Lung (tissue), 12 donors: Measurements from ENCODE around the gene CLDND1. TPM values are rescaled to one million over a fixed set of nuclear protein-coding genes. Genes with fewer than 3 reads are reported as not detected.

Source experiments
- ATAC-seq: fragments of 200-7000 bp; cut with Tn5 transposase; one replicate; pipeline ENCODE4 v1.9.1; 2020; ENCODE audit warnings: moderate number of reproducible peaks; ENCODE audit not compliant: insufficient read depth, low FRiP score
- DNase-seq, 3 donors: peaks; one replicate each; pipeline ENCODE4 v3.0.0-alpha.2; 2013 to 2017
- H3K27ac ChIP-seq, 2 donors: one replicate each; pipeline ENCODE4 v1.5.1; 2013; ENCODE audit warnings: mild to moderate bottlenecking in 2 of 2, moderate library complexity in 2 of 2, control low read depth in 1 of 2, inconsistent platforms in 1 of 2, low read depth in 1 of 2, low read length in 1 of 2
- H3K27me3 ChIP-seq, 3 donors: one replicate each; pipeline ENCODE4 v1.5.1; 2013; ENCODE audit warnings: low read length in 2 of 3; ENCODE audit not compliant: control insufficient read depth in 3 of 3, insufficient read depth in 3 of 3
- H3K36me3 ChIP-seq, 4 donors: one replicate each; pipeline ENCODE4 v1.5.1; 2013; ENCODE audit warnings: low read length in 4 of 4, mild to moderate bottlenecking in 1 of 4, moderate library complexity in 1 of 4; ENCODE audit not compliant: control insufficient read depth in 4 of 4, insufficient read depth in 4 of 4
- H3K4me1 ChIP-seq, 5 donors: one replicate each; pipeline ENCODE4 v1.5.1; 2013; ENCODE audit warnings: low read length in 5 of 5, mild to moderate bottlenecking in 2 of 5, moderate library complexity in 1 of 5; ENCODE audit not compliant: control insufficient read depth in 5 of 5, insufficient read depth in 5 of 5
- H3K4me3 ChIP-seq: one replicate; pipeline ENCODE4 v1.5.1; 2013; ENCODE audit warnings: mild to moderate bottlenecking, control low read depth, moderate library complexity
- H3K9ac ChIP-seq, 2 donors: one replicate each; pipeline ENCODE4 v1.5.1; 2013; ENCODE audit warnings: low read length in 2 of 2, control low read depth in 1 of 2; ENCODE audit not compliant: insufficient read depth in 1 of 2
- H3K9me3 ChIP-seq, 4 donors: one replicate each; pipeline ENCODE4 v1.5.1; 2013; ENCODE audit warnings: low read length in 3 of 4, mild to moderate bottlenecking in 1 of 4, moderate library complexity in 1 of 4; ENCODE audit not compliant: control insufficient read depth in 4 of 4, insufficient read depth in 3 of 4
- WGBS, 2 donors: extraction: QIAGEN DNeasy Blood & Tissue Kit; methylation state at CpG; one replicate each; pipeline ENCODE4 v1.1.7; 2013; 5-methylcytosine and 5-hydroxymethylcytosine counted together
- polyA plus RNA-seq, 2 donors: library from polyadenylated mRNA; stranded (reverse); fragments of 200-250 nt; gene quantifications; one replicate each; pipeline ENCODE4 v1.2.1, GENCODE V29; 2013
- total RNA-seq, 2 donors: library from RNA; depleted of rRNA in 1 of 2; stranded (reverse); fragments of >200 nt in 1 of 2; gene quantifications; one replicate each; pipeline ENCODE4 v1.2.1, GENCODE V29; 2014 to 2021
- TF ChIP-seq, protein P1 (sequence below): IDR thresholded peaks from 2 replicates; pipeline ENCODE4 v1.5.1; 2012; ENCODE audit warnings: mild to moderate bottlenecking; ENCODE audit errors: control extremely low read depth, extremely low read depth
- donor health status: control.
- donor health status: control.
- donor health status: Bipolar disorder and iron deficiency.
- donor health status: healthy.
- donor health status: DM: yes; HTN: yes; CAD: no.

The CLDND1 gene
- total and polyA plus RNA-seq, 4 donors, result 52.6 to 135 (median 70.4) TPM

DNA sequence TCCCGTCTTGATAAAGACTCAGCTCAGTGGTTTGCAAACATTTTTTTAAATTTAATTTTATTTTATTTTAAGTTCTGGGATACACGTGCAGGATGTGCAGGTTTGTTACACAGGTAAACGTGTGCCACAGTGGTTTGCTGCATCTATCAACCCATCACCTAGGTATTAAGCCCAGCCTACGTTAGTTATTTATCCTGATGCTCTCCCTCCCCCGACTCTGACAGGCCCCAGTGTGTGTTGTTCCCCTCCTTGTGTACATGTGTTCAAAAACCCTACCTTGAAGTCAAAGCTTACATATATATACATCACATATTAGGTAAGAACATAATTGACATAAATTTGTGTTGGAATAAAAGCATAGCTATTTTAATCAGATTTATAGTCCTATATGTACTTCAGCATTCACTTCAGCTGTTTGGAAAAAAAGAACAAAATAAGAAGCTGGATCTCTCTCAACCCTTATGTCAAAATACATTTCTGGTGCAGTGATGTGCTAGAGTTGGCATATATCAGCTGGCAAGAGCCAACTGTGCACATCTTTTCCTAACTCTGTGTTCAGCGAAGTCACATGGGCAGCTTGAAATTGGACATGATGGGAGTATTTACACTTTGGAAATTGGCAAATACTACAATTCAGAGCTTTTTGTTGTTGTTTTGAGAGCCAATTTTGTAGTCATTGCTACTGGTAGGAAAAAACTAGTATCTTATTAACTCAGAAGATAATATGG, 35.6 kb upstream of the CLDND1 start:
- Histone ChIP-seq H3K27ac (no peak overlapping the region), H3K36me3 (no peaks in the 10 kb centered on the region), H3K4me3 (no peak overlapping the region), H3K9ac (no peak overlapping the region), H3K27me3 (no peaks in the 10 kb centered on the region), H3K4me1 (no peaks in the 10 kb centered on the region), H3K9me3 (no peaks in the 10 kb centered on the region)
- no peak for ATAC-seq
- TF ChIP-seq, protein P1, sequence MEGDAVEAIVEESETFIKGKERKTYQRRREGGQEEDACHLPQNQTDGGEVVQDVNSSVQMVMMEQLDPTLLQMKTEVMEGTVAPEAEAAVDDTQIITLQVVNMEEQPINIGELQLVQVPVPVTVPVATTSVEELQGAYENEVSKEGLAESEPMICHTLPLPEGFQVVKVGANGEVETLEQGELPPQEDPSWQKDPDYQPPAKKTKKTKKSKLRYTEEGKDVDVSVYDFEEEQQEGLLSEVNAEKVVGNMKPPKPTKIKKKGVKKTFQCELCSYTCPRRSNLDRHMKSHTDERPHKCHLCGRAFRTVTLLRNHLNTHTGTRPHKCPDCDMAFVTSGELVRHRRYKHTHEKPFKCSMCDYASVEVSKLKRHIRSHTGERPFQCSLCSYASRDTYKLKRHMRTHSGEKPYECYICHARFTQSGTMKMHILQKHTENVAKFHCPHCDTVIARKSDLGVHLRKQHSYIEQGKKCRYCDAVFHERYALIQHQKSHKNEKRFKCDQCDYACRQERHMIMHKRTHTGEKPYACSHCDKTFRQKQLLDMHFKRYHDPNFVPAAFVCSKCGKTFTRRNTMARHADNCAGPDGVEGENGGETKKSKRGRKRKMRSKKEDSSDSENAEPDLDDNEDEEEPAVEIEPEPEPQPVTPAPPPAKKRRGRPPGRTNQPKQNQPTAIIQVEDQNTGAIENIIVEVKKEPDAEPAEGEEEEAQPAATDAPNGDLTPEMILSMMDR, result no peak
- WGBS, 2 donors, result 78 to 86% methylated on average over 6 of the region's 6 CpGs
- DNase-seq, result no peak

DNA sequence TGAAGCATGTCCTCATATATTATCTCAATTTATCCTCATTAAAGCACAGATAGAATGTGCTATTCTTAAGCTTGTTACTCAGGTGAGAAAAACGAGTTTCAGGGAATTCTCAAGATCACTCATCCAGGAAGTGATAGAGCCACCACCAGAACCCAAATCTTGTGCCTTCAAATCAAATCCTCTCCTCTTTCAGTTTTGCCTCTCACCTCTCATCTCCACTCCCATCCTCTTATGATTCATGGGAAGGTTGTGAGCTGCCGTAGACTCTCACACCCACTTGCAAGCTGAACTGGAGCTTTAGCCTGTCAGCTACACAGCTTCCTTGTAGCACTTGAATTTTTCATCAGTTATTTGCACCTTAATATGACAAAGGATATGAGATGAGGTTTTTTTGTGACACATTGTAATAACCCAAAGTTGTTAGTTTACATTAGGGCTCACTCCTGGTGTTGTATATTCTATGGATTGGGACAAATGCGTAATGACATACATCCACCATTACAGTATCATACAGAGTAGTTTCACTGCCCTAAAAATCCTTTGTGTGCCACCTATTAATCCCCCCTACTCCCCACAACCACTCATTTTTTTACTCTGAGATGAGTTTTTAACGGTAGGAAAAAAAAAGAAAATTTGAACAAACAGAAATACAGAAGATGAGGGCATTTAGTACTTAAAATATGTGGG, 34.8 kb upstream of the CLDND1 start:
- DNase-seq (no peak), ATAC-seq (no peak)
- Histone ChIP-seq H3K4me1 (no peaks in the 10 kb centered on the region), H3K9ac (no peak overlapping the region), H3K4me3 (no peak overlapping the region), H3K27me3 (no peaks in the 10 kb centered on the region), H3K36me3 (no peaks in the 10 kb centered on the region), H3K9me3 (no peaks in the 10 kb centered on the region), H3K27ac (no peak overlapping the region)
- WGBS, 2 donors, result 67 to 78% methylated on average over 4 of the region's 4 CpGs
- TF ChIP-seq, protein P1, result no peak

GRCh38 chr3:98556164-98557130, 33.7 kb upstream of the CLDND1 start:
- H3K36me3 ChIP-seq, result no peaks in the 10 kb centered on the region
- no peak overlapping the region for H3K9ac ChIP-seq
- H3K4me1 ChIP-seq, result no peaks in the 10 kb centered on the region
- TF ChIP-seq, protein P1, result no peak
- no peaks in the 10 kb centered on the region for H3K9me3 ChIP-seq
- no peak overlapping the region for H3K4me3 ChIP-seq
- DNase-seq, result no peak
- WGBS, 2 donors, result 57 to 70% methylated on average over 7 of the region's 7 CpGs
- no peak for ATAC-seq
- no peak overlapping the region for H3K27ac ChIP-seq
- H3K27me3 ChIP-seq, result no peaks in the 10 kb centered on the region
